Stimulated activated CD4-positive, alpha-beta T cell treated with anti-CD3 and anti-CD28 coated beads, Interleukin-12 subunit alpha, Interleukin-12 subunit beta, amount 100 ng/mL, for 24 hours (primary cell): ENCODE results near the gene STOM.

ENCODE experiments used
- DNase-seq, 2 experiments: peaks; one replicate each; pipeline ENCODE4 v3.0.0-alpha.2; 2020; ENCODE audit warnings: low read depth in 2 of 2

STOM gene

DNA sequence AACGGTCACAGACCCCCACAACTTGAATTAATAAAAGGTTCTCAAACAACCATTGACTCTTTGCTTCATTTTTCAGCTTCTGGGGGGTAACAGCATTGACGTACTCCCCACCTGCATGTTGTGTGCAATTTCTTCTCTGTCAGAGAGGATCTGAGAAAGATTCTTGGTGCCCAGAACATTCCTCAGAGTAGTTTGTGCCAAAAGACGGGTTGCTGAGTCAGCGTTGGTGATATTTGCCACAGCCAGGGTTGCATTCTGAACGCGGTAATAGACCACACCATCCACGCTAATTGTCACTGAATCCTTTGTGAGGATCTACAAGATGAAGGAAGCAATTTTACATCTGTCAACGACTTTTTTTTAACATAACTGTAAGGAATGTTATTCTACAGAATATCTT is 21.0 kb downstream of the STOM start:
- DNase-seq, result no peak

DNA sequence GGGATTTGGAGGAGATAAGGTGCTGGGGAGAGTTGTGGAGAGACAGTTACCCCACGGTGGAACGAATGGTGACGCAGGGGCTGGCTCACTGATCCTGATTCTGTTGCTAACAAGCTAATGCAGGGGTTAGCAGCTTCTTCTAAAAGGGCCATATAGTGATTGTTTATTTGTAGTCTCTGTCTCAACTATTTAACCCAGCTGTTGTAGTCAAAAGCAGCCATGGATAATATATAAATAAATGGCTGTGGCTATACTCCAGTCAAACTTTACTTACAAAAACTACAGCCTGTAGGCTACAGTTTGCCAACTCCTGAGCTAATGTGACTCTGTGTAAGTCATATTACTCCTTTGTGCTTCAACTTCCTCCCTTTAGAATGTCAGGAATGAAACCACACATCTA is 21.8 kb downstream of the STOM start:
- no peak for DNase-seq

- DNase-seq, result no peak
These were observed 25.0 kb downstream of the STOM start for GRCh38 chr9:121345070-121345469.

GRCh38 chr9:121344184-121344583 is 25.9 kb downstream of the STOM start:
- DNase-seq, result no peak

DNA sequence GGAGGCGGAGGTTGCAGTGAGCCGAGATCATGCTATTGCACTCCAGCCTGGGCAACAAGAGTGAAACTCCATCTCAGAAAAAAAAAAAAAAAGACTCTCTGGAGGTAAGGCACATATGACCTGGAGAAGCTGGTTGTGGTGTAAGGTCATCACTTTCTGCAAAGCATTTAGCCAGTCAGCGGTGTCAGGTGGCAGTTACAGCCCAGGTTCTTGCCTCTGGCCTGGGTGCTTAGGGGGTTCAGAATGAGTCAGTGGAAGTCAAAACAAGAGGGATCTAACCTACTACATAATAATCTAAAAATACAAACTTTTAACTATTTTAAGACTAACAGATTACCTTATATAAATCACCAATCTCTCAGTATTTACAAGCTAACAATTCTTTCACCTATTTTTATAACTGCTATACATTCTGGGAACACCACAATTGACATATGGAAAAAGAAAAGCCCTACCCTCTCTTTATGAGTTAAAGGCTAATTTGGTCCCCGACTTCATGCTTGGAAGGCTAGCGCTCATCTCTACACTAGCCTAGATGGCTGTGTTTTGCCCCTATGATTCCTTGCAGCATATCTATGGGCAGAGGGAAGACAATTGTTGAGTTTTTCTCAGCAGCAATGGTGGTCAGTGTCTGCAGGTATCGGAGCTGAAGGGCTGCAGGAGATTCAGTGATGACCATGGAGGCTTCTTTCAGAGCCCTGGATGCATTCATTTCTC is 29.2 kb downstream of the STOM start:
- DNase-seq, result no peak

- DNase-seq, result no peak
These were observed 30.6 kb downstream of the STOM start for GRCh38 chr9:121339437-121339836.

DNA sequence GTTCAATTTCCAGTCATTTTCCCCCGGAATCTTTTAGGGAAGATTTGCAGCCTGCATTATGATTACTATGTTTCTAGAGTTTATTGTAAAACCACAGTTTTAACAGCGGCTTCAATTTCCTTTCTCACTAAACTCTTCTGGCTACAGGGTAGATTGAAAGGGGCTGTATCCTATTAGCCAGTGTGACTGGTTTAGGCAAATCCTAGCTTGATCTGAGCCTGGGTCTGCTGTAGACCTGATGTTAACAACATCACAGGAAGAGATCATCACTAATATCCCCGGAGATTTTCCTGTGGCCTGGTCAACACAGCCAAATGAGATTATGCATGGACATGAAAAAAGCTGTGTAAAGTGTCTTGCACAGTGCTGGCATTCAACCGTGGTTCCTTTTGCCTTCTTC is 33.4 kb downstream of the STOM start:
- no peak for DNase-seq

DNA sequence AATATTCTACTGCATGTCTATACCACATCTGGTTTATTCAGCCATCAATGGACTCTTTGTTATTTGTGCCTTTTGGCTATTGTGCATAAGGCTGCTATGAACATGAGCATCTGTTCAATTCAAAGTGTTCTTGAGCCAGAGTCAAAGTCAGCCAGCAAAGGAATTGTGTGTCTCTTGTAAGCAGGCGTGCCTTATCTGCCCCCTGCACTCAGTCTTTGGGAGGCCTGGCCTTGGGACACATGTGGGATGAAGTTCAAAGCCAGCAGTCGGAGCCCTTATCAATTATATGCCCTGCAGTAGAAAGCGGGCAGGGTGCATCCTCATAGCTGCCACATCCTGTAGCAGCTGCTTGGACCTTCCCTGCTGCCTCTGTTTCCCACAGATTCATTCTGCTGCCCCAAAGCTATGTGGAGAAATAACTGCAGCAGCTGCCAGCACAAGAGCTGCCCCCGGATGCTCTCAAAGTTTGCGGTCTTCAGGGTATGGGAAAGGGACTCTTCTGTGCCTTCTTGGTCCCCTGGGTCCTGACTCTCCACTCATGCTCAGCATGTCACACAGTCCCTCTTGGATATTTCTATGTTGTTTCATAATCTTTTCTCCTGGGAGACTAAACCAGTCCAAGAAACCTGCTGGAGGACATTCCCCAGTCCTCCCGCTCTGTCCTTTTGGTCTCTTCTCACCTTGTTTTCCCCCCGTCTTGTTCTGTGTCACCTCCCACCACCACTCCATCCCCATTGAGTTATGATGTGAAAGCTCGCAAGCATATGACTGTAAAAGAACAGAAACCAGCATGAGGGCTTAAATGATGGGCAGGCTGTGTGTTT is 35.9 kb downstream of the STOM start:
- DNase-seq, result no peak

DNA sequence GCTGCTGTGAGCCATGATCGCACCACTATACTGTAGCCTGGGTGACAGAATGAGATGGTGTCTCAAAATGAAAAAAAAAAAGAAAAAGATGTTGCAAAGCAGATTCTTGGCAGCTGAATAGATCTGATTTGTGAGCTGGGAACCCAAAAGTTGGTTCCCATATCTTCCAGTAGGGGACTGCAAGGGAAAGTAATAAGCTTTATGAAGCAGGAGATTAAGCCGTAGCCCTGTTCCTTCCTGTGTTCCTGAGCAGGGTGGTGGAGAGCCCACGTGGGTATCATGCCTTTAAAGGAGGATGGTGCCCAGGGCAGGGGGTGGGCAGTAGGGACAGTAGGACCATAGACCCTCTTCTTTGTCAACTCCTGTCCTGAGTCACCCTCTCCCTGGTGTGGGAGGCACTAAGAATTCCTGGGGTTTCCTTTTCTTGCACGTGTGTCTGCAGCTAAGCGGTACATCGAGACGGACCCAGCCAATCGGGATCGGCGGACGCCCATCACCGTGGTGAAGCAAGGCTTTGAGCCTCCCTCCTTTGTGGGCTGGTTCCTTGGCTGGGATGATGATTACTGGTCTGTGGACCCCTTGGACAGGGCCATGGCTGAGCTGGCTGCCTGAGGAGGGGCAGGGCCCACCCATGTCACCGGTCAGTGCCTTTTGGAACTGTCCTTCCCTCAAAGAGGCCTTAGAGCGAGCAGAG is 37.9 kb downstream of the STOM start:
- no peak for DNase-seq

GRCh38 chr9:121331549-121331948 is 38.5 kb downstream of the STOM start:
- no peak for DNase-seq

GRCh38 chr9:121328876-121329681 is 41.0 kb downstream of the STOM start:
- no peak for DNase-seq

DNA sequence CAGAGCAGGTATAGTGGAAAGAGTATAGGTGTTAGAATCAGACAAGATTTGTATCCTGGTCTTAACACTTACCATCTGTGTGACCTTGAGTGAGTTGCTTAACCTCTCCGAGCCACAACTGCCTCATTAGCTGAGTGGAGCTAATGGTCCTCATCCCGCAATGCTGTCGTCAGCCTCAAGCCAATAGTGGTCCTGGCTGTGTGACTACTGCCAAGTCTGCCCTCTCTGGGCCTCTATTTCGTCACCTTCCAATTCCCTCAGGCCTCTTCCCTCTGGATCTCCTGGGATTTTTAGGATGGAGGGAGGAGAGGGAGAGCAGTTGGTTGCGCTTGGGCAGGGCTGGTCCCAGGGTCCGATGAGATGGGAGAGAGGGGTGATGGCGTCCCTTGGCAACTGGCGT is 41.6 kb downstream of the STOM start:
- no peak for DNase-seq

DNA sequence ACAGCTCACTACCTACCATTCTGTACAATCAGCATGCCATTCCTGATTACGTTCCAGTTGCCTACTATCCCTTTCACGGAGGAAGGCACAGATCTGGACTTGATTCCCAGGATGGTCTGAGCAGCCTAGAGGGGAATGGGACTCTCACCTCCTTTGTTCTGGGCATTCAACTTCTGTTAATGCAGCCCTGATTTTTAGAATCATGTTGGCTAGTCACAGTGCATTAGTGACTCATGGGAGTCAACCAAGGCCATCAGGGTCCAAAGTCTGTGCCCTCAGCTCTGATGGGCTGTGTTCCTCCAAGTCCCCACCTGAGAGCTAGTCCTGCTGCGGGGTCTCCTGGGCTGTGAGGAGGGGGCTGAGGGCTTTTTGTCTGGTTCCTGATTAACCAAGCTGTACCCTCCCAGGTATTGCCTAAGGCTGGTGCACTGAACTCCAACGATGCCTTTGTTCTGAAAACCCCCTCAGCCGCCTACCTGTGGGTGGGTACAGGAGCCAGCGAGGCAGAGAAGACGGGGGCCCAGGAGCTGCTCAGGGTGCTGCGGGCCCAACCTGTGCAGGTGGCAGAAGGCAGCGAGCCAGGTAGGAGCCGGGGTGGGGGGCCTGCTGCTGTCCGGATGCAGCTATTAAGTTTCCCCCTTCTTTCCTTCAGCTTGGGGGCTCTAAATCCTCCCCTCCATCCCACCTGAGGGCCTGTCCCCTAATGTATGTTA is 43.0 kb downstream of the STOM start:
- no peak for DNase-seq

DNA sequence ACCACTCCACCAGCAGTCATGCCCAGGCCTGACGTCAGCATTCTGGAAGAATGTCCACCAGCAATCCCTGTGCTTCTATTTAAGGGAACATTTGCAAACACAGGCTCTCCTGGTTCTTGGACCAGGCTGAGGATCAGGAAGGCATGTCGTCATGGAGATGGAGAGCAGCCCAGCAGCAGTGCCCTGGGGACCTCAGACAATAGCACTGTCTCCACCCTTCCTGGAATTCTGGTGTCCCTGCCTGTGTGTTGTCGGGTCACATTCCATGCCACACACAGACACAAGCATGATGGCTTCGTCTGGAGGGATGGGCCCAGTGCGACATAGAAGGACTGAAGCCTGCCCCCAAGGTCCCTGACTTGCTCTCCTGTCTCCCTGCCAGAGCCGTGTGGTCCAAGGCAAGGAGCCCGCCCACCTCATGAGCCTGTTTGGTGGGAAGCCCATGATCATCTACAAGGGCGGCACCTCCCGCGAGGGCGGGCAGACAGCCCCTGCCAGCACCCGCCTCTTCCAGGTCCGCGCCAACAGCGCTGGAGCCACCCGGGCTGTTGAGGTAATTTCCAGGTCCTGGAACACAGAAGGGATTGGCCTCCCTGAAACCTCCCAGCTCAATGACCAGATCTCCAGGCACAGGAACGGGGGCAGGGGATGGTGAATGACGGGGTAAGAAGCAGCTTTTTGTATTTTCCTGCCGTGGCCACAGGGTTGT is 43.8 kb downstream of the STOM start:
- no peak for DNase-seq

DNA sequence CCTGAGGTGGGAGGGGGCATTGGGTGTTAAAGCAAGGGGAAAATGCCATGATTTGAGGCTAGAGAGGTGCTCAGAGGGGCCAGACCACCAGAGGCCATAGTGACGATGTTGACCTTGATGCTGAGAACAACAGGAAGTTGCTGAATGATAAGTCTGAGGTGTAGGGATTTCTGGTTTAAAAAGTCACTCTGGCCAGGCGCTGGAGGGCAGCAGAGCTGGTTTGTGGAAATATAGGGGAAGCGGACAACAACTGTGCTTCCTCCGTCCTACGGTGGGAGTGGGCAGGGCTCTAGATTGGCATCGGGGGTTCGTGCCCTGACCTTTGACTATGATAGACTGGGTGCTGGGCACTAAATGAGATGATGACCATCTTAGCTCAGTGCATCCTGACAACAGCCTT is 44.7 kb downstream of the STOM start:
- no peak for DNase-seq

- DNase-seq, result no peak
These were observed 45.3 kb downstream of the STOM start for GRCh38 chr9:121324755-121325154.

GRCh38 chr9:121324316-121324715 is 45.7 kb downstream of the STOM start:
- DNase-seq, result no peak

GRCh38 chr9:121323449-121324151 is 46.5 kb downstream of the STOM start:
- DNase-seq, result no peak

GRCh38 chr9:121322737-121323448 is 47.2 kb downstream of the STOM start:
- DNase-seq, result no peak
